Dorsolateral prefrontal cortex (tissue), 118 donors: ENCODE results near the gene GRXCR2. TPM values are rescaled to one million over a fixed set of nuclear protein-coding genes. Genes with fewer than 3 reads are reported as not detected.

Source experiments
- total RNA-seq, 120 experiments: library from RNA; stranded (reverse); gene quantifications; one replicate each; pipeline versions ENCODE4 v1.2.3 to v1.2.4, GENCODE V29; 2022

Gene GRXCR2
- total RNA-seq, 120 experiments from 2014 or later = 0.23 to 1.2 (median 0.31) TPM; not detected in 113

Other genes with a start within 250 kb of the GRXCR2 start
- gene PRELID2, start 37.7 kb downstream of the GRXCR2 start, total RNA-seq = 10 to 100 TPM in 119 of 120 experiments, 1 to 10 TPM in 1; 9.0 to 43.7 (median 22.9) TPM
- gene SH3RF2, start 63.6 kb upstream of the GRXCR2 start, total RNA-seq = 10 to 100 TPM in 2 of 120 experiments, 1 to 10 TPM in 117, under 1 TPM in 1; 0.91 to 10.7 (median 4.7) TPM
- gene PLAC8L1, start 232.6 kb upstream of the GRXCR2 start, total RNA-seq = 1 to 10 TPM in 106 of 120 experiments, under 1 TPM in 6, not detected in 8; 0.82 to 8.0 (median 2.1) TPM